ENCODE results near the gene FSCN2.

Gene FSCN2

GRCh38 chr17:81486199-81486810 lies 41.9 kb upstream of the FSCN2 start:
- Histone ChIP-seq H3K36me3 (replicated peaks) (no peaks in the 10 kb centered on the region), H3K27me3 (replicated peaks) (no peaks in the 10 kb centered on the region), H3K4me3 (ENCODE audit: low read depth, low read length) (no peak overlapping the region), H3K27ac (no peak overlapping the region)
- TF ChIP-seq CTCF (IDR thresholded peaks at IDR 0.05; ENCODE audit: low read depth, low read length, missing control alignments), result no peak
- DNase-seq, result no peak
- in situ Hi-C loops (cut with HindIII; ENCODE audit: low pct_ligation_motif_present, low sequenced_read_pairs), result no loop called here

- no peak overlapping the region for H3K4me3 ChIP-seq (ENCODE audit: low read depth, low read length)
- in situ Hi-C loops (cut with HindIII; ENCODE audit: low pct_ligation_motif_present, low sequenced_read_pairs), result no loop called here
- H3K36me3 ChIP-seq (replicated peaks), result no peaks in the 10 kb centered on the region
- TF ChIP-seq CTCF (IDR thresholded peaks at IDR 0.05; ENCODE audit: low read depth, low read length, missing control alignments), result no peak
- H3K27me3 ChIP-seq (replicated peaks), result no peaks in the 10 kb centered on the region
- H3K27ac ChIP-seq, result no peak overlapping the region
- DNase-seq, result no peak
These were observed 41.1 kb upstream of the FSCN2 start for GRCh38 chr17:81487089-81487486.

- H3K36me3 ChIP-seq (replicated peaks), result no peaks in the 10 kb centered on the region
- H3K27me3 ChIP-seq (replicated peaks), result no peaks in the 10 kb centered on the region
- H3K4me3 ChIP-seq (ENCODE audit: low read depth, low read length), result peak overlapping the region; percentile 49
- no peak for DNase-seq
- in situ Hi-C loops (cut with HindIII; ENCODE audit: low pct_ligation_motif_present, low sequenced_read_pairs), result no loop called here
- peak overlapping the region; percentile 58 for H3K27ac ChIP-seq
- TF ChIP-seq CTCF (IDR thresholded peaks at IDR 0.05; ENCODE audit: low read depth, low read length, missing control alignments), result no peak
These were observed 40.5 kb upstream of the FSCN2 start for GRCh38 chr17:81487487-81488275.

GRCh38 chr17:81488276-81488860 lies 39.8 kb upstream of the FSCN2 start:
- H3K27ac ChIP-seq, result peak overlapping the region; percentile 58
- H3K36me3 ChIP-seq (replicated peaks), result no peaks in the 10 kb centered on the region
- no peak for DNase-seq
- no peaks in the 10 kb centered on the region for H3K27me3 ChIP-seq (replicated peaks)
- in situ Hi-C loops (cut with HindIII; ENCODE audit: low pct_ligation_motif_present, low sequenced_read_pairs), result no loop called here
- H3K4me3 ChIP-seq (ENCODE audit: low read depth, low read length), result peak overlapping the region; percentile 49
- TF ChIP-seq CTCF (IDR thresholded peaks at IDR 0.05; ENCODE audit: low read depth, low read length, missing control alignments), result no peak

GRCh38 chr17:81489012-81489997 lies 38.9 kb upstream of the FSCN2 start:
- no peak for TF ChIP-seq CTCF (IDR thresholded peaks at IDR 0.05; ENCODE audit: low read depth, low read length, missing control alignments)
- Histone ChIP-seq H3K27ac (no peak overlapping the region), H3K4me3 (ENCODE audit: low read depth, low read length) (no peak overlapping the region), H3K27me3 (replicated peaks) (no peaks in the 10 kb centered on the region), H3K36me3 (replicated peaks) (no peaks in the 10 kb centered on the region)
- DNase-seq, result no peak
- in situ Hi-C loops (cut with HindIII; ENCODE audit: low pct_ligation_motif_present, low sequenced_read_pairs), result no loop called here
